ENCODE results near the gene PJA2.
"Not testable (repeated sequence)": the region's sequence is repeated elsewhere in the genome, so short reads cannot be mapped to it uniquely, and the experiment has no call there.

Gene PJA2

GRCh38 chr5:109290231-109290630 lies 119.5 kb downstream of the PJA2 start:
- no peaks in the 10 kb centered on the region for H3K36me3 ChIP-seq
- no peak for DNase-seq
- H3K27ac ChIP-seq = no peak overlapping the region
- no peaks in the 10 kb centered on the region for H3K27me3 ChIP-seq (ENCODE audit: insufficient read depth, low read depth, severe bottlenecking)
- peaks cover 3% of the 10 kb centered on the region for H3K9me3 ChIP-seq (ENCODE audit: severe bottlenecking)
- no peak overlapping the region for H3K4me3 ChIP-seq (ENCODE audit: low read depth, low read length)
- no peak for TF ChIP-seq CTCF (IDR thresholded peaks at IDR 0.05; ENCODE audit: low read depth, low read length)

- not testable (repeated sequence) for H3K36me3 ChIP-seq; DNase-seq; H3K4me3 ChIP-seq (ENCODE audit: low read depth, low read length); H3K27ac ChIP-seq; H3K27me3 ChIP-seq (ENCODE audit: insufficient read depth, low read depth, severe bottlenecking); H3K9me3 ChIP-seq (ENCODE audit: severe bottlenecking)
Measured at GRCh38 chr5:109286628-109287027, 123.1 kb downstream of the PJA2 start.
